DOHH2 (cell line): ENCODE measurements around the gene ELP4.

Experiments
- H3F3A ChIP-seq: fragments of 200-600 bp; sonication (generic), shearing (Covaris generic); 2 replicates; pipeline ENCODE4 v1.6.0; 2016; ENCODE audit warnings: antibody characterized with exemption, mild to moderate bottlenecking; ENCODE audit not compliant: control insufficient read depth, insufficient read depth
- H3K27ac ChIP-seq: fragments of 200-600 bp; sonication (generic); 2 replicates; pipeline ENCODE4 v1.5.1; 2014; ENCODE audit warnings: low read depth, mild to moderate bottlenecking, low read length, moderate library complexity
- H3K27me3 ChIP-seq: fragments of 200-600 bp; sonication (generic); 2 replicates; pipeline ENCODE4 v1.6.1; 2014; ENCODE audit warnings: mild to moderate bottlenecking, low read length, mixed read lengths; ENCODE audit not compliant: control insufficient read depth
- H3K36me3 ChIP-seq: fragments of 200-600 bp; sonication (generic); 2 replicates; pipeline ENCODE4 v1.6.1; 2014; ENCODE audit warnings: mild to moderate bottlenecking, low read length, moderate library complexity, mixed read lengths; ENCODE audit not compliant: control insufficient read depth
- H3K4me1 ChIP-seq: fragments of 200-600 bp; sonication (generic); 2 replicates; pipeline ENCODE4 v1.6.1; 2014; ENCODE audit warnings: mild to moderate bottlenecking, low read length, mixed read lengths; ENCODE audit not compliant: control insufficient read depth
- H3K4me2 ChIP-seq: fragments of 200-600 bp; sonication (generic); 2 replicates; pipeline ENCODE4 v1.6.0; 2014; ENCODE audit warnings: mild to moderate bottlenecking, low read length, moderate library complexity
- H3K4me3 ChIP-seq: fragments of 200-600 bp; sonication (generic); 2 replicates; pipeline ENCODE4 v1.5.1; 2014; ENCODE audit warnings: mild to moderate bottlenecking, low read length, mixed read lengths
- H3K79me2 ChIP-seq: fragments of 200-600 bp; sonication (generic); 2 replicates; pipeline ENCODE4 v1.6.1; 2014; ENCODE audit warnings: mild to moderate bottlenecking, low read length, mixed read lengths; ENCODE audit not compliant: control insufficient read depth
- H3K9me2 ChIP-seq: fragments of 200-600 bp; sonication (generic); replicated peaks from 2 replicates; pipeline ENCODE4 v1.6.1; 2014; ENCODE audit warnings: mild to moderate bottlenecking, low read length, mixed read lengths; ENCODE audit not compliant: control insufficient read depth
- H3K9me3 ChIP-seq: fragments of 200-600 bp; sonication (generic); 2 replicates; pipeline ENCODE4 v1.6.1; 2014; ENCODE audit warnings: antibody characterized with exemption, low read length, mixed read lengths; ENCODE audit not compliant: control insufficient read depth, insufficient read depth
- H4K20me1 ChIP-seq: fragments of 200-600 bp; sonication (generic); 2 replicates; pipeline ENCODE4 v1.6.0; 2014; ENCODE audit warnings: low read depth, mild to moderate bottlenecking, antibody characterized with exemption, low read length, moderate library complexity; ENCODE audit not compliant: control insufficient read depth, insufficient read depth
- EZH2phosphoT487 ChIP-seq: fragments of 200-600 bp; sonication (generic); IDR thresholded peaks from 2 replicates; pipeline ENCODE4 v1.6.1; 2017; ENCODE audit warnings: borderline replicate concordance, mild to moderate bottlenecking, antibody characterized with exemption, low read length, moderate library complexity, mixed read lengths
- TF ChIP-seq, protein P1 (sequence below): fragments of 200-600 bp; sonication (generic); IDR thresholded peaks from one replicate; pipeline ENCODE4 v1.5.1; 2014; ENCODE audit warnings: antibody characterized with exemption, mild to moderate bottlenecking, low read depth, low read length; ENCODE audit not compliant: poor library complexity, severe bottlenecking

The ELP4 gene

DNA sequence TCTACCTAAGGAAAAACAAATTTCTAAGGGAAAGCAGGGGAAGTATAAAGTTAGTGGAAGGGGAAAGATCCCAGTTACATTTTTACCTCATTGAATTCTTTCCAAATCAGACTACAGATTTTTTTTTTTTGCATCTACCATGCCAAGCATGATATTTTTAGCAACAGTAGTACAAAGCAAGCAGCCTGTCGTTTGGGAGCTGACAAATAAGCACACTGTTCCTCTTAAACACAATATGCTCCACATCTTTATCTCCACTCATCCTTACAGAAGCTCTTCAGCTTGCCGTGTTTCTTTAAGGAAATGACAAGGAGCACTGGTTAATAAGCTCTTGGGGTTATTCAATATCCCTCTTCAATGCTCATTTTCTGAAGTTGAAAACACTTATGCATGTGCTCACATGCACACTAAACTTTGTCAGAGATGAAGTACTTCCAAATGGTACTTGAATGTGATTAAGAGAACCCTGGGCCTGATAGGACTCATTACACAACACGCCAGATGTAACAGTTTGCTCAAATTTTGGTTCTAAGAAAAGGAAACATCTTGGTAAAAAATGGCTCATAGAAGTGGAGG lies 247.8 kb downstream of the ELP4 start:
- Histone ChIP-seq H3K27me3 (no peaks in the 10 kb centered on the region), H3K9me2 (no peaks in the 10 kb centered on the region), H4K20me1 (no peaks in the 10 kb centered on the region), H3K4me1 (no peaks in the 10 kb centered on the region), H3F3A (no peaks in the 10 kb centered on the region), H3K9me3 (no peaks in the 10 kb centered on the region), H3K79me2 (no peaks in the 10 kb centered on the region), H3K27ac (no peak overlapping the region), H3K4me2 (no peak overlapping the region), H3K36me3 (no peaks in the 10 kb centered on the region), H3K4me3 (no peak overlapping the region)
- TF ChIP-seq, protein P1, sequence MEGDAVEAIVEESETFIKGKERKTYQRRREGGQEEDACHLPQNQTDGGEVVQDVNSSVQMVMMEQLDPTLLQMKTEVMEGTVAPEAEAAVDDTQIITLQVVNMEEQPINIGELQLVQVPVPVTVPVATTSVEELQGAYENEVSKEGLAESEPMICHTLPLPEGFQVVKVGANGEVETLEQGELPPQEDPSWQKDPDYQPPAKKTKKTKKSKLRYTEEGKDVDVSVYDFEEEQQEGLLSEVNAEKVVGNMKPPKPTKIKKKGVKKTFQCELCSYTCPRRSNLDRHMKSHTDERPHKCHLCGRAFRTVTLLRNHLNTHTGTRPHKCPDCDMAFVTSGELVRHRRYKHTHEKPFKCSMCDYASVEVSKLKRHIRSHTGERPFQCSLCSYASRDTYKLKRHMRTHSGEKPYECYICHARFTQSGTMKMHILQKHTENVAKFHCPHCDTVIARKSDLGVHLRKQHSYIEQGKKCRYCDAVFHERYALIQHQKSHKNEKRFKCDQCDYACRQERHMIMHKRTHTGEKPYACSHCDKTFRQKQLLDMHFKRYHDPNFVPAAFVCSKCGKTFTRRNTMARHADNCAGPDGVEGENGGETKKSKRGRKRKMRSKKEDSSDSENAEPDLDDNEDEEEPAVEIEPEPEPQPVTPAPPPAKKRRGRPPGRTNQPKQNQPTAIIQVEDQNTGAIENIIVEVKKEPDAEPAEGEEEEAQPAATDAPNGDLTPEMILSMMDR = no peak
- TF ChIP-seq EZH2phosphoT487 = no peak

DNA sequence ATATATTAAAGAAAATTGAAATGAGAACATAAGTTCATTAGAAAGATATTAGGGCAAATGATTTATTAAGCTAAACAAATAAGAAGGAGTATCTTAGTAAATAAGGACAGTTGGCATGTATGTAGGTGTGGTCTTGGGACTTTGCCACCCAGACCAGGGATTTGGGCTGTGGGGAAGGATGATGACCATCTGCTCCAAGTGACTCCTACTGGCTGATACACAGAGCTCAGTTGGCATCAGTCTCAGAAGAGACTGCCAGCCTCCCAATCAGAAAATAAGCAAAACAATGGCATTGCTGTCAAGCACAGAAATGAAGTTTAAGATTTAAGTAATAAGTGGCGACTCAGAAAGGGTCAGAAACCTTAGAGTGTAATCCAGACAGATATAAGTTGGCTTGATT lies 252.1 kb downstream of the ELP4 start:
- H3K27me3 ChIP-seq = no peaks in the 10 kb centered on the region
- TF ChIP-seq EZH2phosphoT487 = no peak
- TF ChIP-seq, protein P1 = no peak
- H3K4me2 ChIP-seq = no peak overlapping the region
- no peak overlapping the region for H3K4me3 ChIP-seq
- H3K79me2 ChIP-seq = no peaks in the 10 kb centered on the region
- no peaks in the 10 kb centered on the region for H4K20me1 ChIP-seq
- H3K9me2 ChIP-seq = no peaks in the 10 kb centered on the region
- no peak overlapping the region for H3K27ac ChIP-seq
- H3K4me1 ChIP-seq = no peaks in the 10 kb centered on the region
- H3K36me3 ChIP-seq = no peaks in the 10 kb centered on the region
- H3K9me3 ChIP-seq = no peaks in the 10 kb centered on the region
- H3F3A ChIP-seq = no peaks in the 10 kb centered on the region

DNA sequence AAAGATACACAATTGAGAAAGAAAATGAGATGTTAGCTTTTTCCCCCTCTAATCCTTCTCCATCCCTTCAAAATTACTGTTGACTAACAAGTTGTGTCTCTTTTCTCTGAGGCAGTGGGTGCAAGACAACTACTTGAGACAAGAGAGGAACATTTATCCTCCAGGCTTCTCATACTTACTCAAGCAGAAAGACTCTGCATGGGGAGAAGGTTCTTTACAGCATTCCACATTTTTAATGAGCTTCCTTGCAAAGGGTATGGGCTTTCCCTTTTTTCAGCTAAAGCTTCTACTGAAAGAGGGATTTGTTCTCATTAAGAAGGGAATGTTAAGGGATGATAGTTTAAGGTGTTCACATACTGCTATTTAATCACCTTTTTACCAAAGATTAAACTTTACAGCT lies 253.7 kb downstream of the ELP4 start:
- Histone ChIP-seq H3K9me2 (no peaks in the 10 kb centered on the region), H3K27me3 (no peaks in the 10 kb centered on the region), H3K9me3 (no peaks in the 10 kb centered on the region), H3K4me2 (no peak overlapping the region), H3K4me1 (no peaks in the 10 kb centered on the region), H3K36me3 (no peaks in the 10 kb centered on the region), H3K79me2 (no peaks in the 10 kb centered on the region), H4K20me1 (no peaks in the 10 kb centered on the region), H3F3A (no peaks in the 10 kb centered on the region), H3K4me3 (no peak overlapping the region), H3K27ac (no peak overlapping the region)
- no peak for TF ChIP-seq EZH2phosphoT487
- TF ChIP-seq, protein P1 = no peak

- TF ChIP-seq, protein P1 = no peak
- TF ChIP-seq EZH2phosphoT487 = no peak
- Histone ChIP-seq H3K36me3 (no peaks in the 10 kb centered on the region), H4K20me1 (no peaks in the 10 kb centered on the region), H3K4me1 (no peaks in the 10 kb centered on the region), H3K4me2 (no peak overlapping the region), H3K9me2 (no peaks in the 10 kb centered on the region), H3K27me3 (no peaks in the 10 kb centered on the region), H3K4me3 (no peak overlapping the region), H3K27ac (no peak overlapping the region), H3K9me3 (no peaks in the 10 kb centered on the region), H3F3A (no peaks in the 10 kb centered on the region), H3K79me2 (no peaks in the 10 kb centered on the region)
Observed at GRCh38 chr11:31764261-31764660, 254.7 kb downstream of the ELP4 start.
